Lower lobe of right lung (tissue), 2 donors: ENCODE measurements around the gene TNRC6A. TPM values are rescaled to one million over a fixed set of nuclear protein-coding genes. Genes with fewer than 3 reads are reported as not detected.
"Not testable (repeated sequence)": the region's sequence is repeated elsewhere in the genome, so short reads cannot be mapped to it uniquely, and the experiment has no call there.

Experiments
- ATAC-seq, 2 donors: fragments of 200-7000 bp; cut with Tn5 transposase; one replicate each; pipeline ENCODE4 v1.9.1; 2020 to 2022; ENCODE audit warnings: mild to moderate bottlenecking in 2 of 2, moderate library complexity in 2 of 2
- DNase-seq: peaks from one replicate; pipeline ENCODE4 v3.0.0-alpha.2; 2020
- H3K27ac ChIP-seq: fragments of 200-600 bp; one replicate; pipeline ENCODE4 v1.8.0; 2022
- H3K27me3 ChIP-seq: fragments of 200-600 bp; one replicate; pipeline ENCODE4 v1.8.0; 2022; ENCODE audit warnings: low read depth
- H3K36me3 ChIP-seq: fragments of 200-600 bp; one replicate; pipeline ENCODE4 v1.8.0; 2022; ENCODE audit warnings: mild to moderate bottlenecking
- H3K4me1 ChIP-seq: fragments of 200-600 bp; one replicate; pipeline ENCODE4 v1.8.0; 2022
- H3K4me3 ChIP-seq: fragments of 200-600 bp; one replicate; pipeline ENCODE4 v1.8.0; 2022; ENCODE audit warnings: mild to moderate bottlenecking
- H3K9me3 ChIP-seq: fragments of 200-600 bp; one replicate; pipeline ENCODE4 v1.8.0; 2022
- intact Hi-C: fragments of 100-400 bp; cut with DNase I; formaldehyde crosslinking; loops from one replicate; pipeline ENCODE4 v1.11.0; 2022
- total RNA-seq: library from RNA; stranded (reverse); fragmentation: NEBNext Ultra II Directional; extraction: Animal tissue kit (Norgen Biotek cat#: 25700); gene quantifications from one replicate; pipeline ENCODE4 v1.2.1, GENCODE V29; 2021
- TF ChIP-seq, protein P1 (sequence below): fragments of 200-600 bp; IDR thresholded peaks from one replicate; pipeline ENCODE4 v1.8.0; 2022; ENCODE audit warnings: antibody characterized with exemption, mild to moderate bottlenecking
- donor health status: DM: no; HTN: yes; CAD: no; lungs with severe emphysema.

The TNRC6A gene
- total RNA-seq, 1 donor from 2014 or later = 49.4 TPM

DNA sequence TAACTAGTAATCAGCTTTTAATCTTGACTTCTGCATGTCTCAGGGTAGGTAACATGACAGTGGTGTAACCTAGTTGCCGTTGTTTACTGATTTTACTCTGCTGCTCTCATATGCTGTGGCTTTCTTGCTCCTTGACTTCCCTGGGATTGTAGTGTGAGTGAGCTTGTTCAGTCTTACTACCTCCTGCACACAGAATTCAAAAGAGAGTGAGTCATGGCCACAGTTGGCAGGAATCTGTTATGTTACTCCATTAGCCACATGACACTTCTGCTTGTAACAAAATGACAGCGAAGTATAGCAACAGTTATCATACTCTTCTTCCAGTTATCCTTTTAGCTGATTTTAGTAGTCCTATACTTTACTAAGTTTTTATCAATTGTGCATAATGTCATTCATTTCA is 18.8 kb downstream of the TNRC6A start:
- intact Hi-C loops = no loop called here
- TF ChIP-seq, protein P1, sequence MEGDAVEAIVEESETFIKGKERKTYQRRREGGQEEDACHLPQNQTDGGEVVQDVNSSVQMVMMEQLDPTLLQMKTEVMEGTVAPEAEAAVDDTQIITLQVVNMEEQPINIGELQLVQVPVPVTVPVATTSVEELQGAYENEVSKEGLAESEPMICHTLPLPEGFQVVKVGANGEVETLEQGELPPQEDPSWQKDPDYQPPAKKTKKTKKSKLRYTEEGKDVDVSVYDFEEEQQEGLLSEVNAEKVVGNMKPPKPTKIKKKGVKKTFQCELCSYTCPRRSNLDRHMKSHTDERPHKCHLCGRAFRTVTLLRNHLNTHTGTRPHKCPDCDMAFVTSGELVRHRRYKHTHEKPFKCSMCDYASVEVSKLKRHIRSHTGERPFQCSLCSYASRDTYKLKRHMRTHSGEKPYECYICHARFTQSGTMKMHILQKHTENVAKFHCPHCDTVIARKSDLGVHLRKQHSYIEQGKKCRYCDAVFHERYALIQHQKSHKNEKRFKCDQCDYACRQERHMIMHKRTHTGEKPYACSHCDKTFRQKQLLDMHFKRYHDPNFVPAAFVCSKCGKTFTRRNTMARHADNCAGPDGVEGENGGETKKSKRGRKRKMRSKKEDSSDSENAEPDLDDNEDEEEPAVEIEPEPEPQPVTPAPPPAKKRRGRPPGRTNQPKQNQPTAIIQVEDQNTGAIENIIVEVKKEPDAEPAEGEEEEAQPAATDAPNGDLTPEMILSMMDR = no peak
- Histone ChIP-seq H3K9me3 (no peaks in the 10 kb centered on the region), H3K27me3 (no peaks in the 10 kb centered on the region), H3K4me3 (no peak overlapping the region), H3K36me3 (no peaks in the 10 kb centered on the region), H3K4me1 (peaks cover 78% of the 10 kb centered on the region), H3K27ac (no peak overlapping the region)
- no peak for DNase-seq
- ATAC-seq = peak; percentile 86 to 90

- no peaks in the 10 kb centered on the region for H3K36me3 ChIP-seq
- H3K27me3 ChIP-seq = no peaks in the 10 kb centered on the region
- H3K4me3 ChIP-seq = no peak overlapping the region
- DNase-seq (no peak), ATAC-seq (no peak)
- intact Hi-C loops = no loop called here
- peaks cover 74% of the 10 kb centered on the region for H3K4me1 ChIP-seq
- TF ChIP-seq, protein P1 = no peak
- no peaks in the 10 kb centered on the region for H3K9me3 ChIP-seq
- H3K27ac ChIP-seq = no peak overlapping the region
Measured at GRCh38 chr16:24749310-24749709, 19.9 kb downstream of the TNRC6A start.

GRCh38 chr16:24749872-24750271 is 20.4 kb downstream of the TNRC6A start:
- H3K4me1 ChIP-seq = peaks cover 69% of the 10 kb centered on the region
- DNase-seq, intact Hi-C loops, H3K27ac ChIP-seq, H3K36me3 ChIP-seq, H3K4me3 ChIP-seq, H3K27me3 ChIP-seq, ATAC-seq, H3K9me3 ChIP-seq: not testable (repeated sequence)

DNA sequence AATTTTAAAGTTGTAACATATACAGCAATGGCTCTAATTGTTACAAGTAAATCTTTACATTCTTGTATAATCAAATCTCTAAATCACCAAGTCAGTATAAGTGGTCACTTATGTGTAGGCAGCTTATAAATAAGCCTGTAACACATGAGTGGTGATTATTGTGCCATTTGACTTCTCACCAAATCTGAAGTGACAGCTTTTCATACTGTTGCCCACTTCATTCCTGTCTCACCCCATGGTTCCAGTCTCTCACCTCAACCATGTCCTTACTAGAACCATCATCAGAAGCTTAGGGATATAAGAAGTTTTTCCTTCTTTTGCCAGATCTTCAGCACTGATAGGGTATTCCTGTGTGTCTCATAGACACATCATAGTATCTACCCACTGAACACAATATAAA is 23.5 kb downstream of the TNRC6A start:
- Histone ChIP-seq H3K4me1 (peaks cover 37% of the 10 kb centered on the region), H3K4me3 (no peak overlapping the region), H3K9me3 (no peaks in the 10 kb centered on the region), H3K27me3 (no peaks in the 10 kb centered on the region), H3K36me3 (no peaks in the 10 kb centered on the region), H3K27ac (no peak overlapping the region)
- ATAC-seq = no peak
- TF ChIP-seq, protein P1 = no peak
- intact Hi-C loops = no loop called here
- no peak for DNase-seq

DNA sequence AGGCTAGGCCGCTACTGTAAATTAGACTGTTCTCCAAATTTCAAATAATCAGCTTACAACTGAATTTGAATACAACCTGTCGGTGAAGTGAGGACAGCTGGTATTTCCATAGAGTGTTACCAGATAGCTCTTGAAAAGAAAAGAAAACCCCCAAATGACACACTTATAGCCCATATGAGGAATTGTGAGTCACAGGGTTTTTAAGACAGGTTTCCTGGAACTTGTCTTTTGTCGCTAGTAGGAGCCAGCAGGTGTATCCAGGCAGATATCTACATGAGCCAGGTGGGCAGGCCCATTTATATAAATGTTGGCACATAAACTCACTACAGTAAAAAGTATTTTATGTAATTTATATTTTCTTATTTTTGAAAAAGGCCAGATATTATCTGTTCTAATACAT is 24.0 kb downstream of the TNRC6A start:
- ATAC-seq = peak in 1 of 2 donors; percentile 12
- intact Hi-C loops = no loop called here
- Histone ChIP-seq H3K4me1 (peaks cover 33% of the 10 kb centered on the region), H3K27ac (no peak overlapping the region), H3K9me3 (no peaks in the 10 kb centered on the region), H3K4me3 (no peak overlapping the region), H3K27me3 (no peaks in the 10 kb centered on the region), H3K36me3 (peaks cover 3% of the 10 kb centered on the region)
- DNase-seq = no peak
- TF ChIP-seq, protein P1 = no peak

- H3K4me3 ChIP-seq = no peak overlapping the region
- DNase-seq (no peak), ATAC-seq (no peak)
- TF ChIP-seq, protein P1 = no peak
- intact Hi-C loops = no loop called here
- H3K27me3 ChIP-seq = no peaks in the 10 kb centered on the region
- H3K9me3 ChIP-seq = no peaks in the 10 kb centered on the region
- H3K36me3 ChIP-seq = peaks cover 14% of the 10 kb centered on the region
- no peak overlapping the region for H3K27ac ChIP-seq
- peaks cover 22% of the 10 kb centered on the region for H3K4me1 ChIP-seq
Measured at GRCh38 chr16:24754543-24754942, 25.1 kb downstream of the TNRC6A start.
